Stimulated activated CD4-positive, alpha-beta T cell treated with anti-CD3 and anti-CD28 coated beads, Interleukin-1b, Interleukin-23, amount 100 ng/mL, for 24 hours (primary cell): Measurements from ENCODE around the gene RTN4R.
A peak's percentile ranks its signal among the peaks of the same experiment; 100 is the strongest.
"Not testable (repeated sequence)": the region's sequence is repeated elsewhere in the genome, so short reads cannot be mapped to it uniquely, and the experiment has no call there.

Experiments used
- DNase-seq, 4 experiments: peaks; one replicate each; pipeline ENCODE4 v3.0.0-alpha.2; 2020; ENCODE audit warnings: low read depth in 4 of 4, low spot score in 1 of 4

Gene RTN4R

DNA sequence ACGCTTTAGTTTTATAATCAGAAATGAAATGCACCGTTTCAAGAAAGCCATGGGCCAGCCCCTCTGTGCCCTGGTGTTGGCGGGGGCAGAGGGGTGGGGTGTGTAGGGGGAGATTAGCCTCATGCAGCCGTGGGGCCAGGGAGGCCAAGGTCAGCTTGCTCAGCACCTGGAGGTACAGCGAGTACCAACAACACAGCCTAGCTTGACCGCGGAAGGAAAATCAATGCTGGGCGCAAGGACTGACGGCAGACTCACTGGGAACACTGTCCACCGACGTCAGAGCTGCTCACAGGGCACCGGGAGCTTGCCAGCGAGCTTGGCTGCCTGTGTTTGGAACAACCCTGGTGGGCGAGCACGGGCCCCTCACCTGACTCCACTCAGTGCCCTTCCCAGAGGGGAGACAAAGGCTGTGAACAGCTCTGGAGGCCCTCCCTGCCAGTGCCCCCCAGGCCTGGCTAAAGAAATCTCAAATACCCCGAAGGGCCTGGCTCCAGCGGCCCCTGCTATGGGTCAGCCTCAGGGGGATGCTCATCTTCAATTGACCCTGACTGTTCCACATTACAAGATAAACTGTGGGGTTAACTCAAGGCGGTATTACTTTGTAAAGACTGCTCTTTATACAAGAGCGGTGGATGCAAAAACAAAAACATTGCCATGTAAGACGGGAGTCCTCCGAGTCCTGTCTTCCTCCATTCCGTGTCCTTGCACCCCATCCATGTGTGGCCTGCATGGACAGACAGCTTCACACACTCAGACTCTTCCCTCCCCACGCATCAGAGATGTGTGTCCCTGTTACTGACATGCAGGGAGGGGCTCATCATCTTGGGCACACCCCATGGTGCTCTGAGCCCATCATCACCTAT is 21.3 kb upstream of the RTN4R start:
- not testable (repeated sequence) for DNase-seq

GRCh38 chr22:20286784-20287423 is 18.8 kb upstream of the RTN4R start:
- not testable (repeated sequence) for DNase-seq

GRCh38 chr22:20286312-20286660 is 18.2 kb upstream of the RTN4R start:
- not testable (repeated sequence) for DNase-seq

- peak; percentile 66 to 71 (median 70) for DNase-seq
Measured at GRCh38 chr22:20285473-20286311, 17.6 kb upstream of the RTN4R start.

GRCh38 chr22:20284471-20285086 is 16.5 kb upstream of the RTN4R start:
- no peak for DNase-seq

- DNase-seq: no peak
Measured at GRCh38 chr22:20283674-20284066, 15.6 kb upstream of the RTN4R start.

- no peak for DNase-seq
Measured at GRCh38 chr22:20282901-20283673, 15.0 kb upstream of the RTN4R start.

- DNase-seq: no peak
Measured at GRCh38 chr22:20281891-20282290, 13.8 kb upstream of the RTN4R start.

DNA sequence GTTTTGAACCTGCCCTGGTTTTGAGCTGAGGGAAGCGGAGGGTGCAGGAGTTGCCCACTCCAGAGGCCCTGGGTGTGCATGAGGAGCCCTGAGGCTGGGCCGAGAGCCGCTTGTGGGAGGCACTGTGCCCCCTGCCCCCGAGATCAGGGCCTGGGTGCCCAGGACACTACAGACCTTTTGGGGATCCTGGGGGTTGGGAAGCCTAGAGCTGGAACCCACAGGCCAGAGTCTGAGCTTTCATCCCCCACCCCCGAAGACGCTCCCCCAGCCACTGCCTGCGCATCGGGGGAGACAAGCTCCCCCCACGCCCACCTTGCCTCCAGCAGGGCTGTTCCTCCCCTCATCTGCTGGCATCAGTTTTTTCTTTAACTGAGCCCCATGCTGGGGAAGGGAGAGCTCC is 13.4 kb upstream of the RTN4R start:
- not testable (repeated sequence) for DNase-seq

DNA sequence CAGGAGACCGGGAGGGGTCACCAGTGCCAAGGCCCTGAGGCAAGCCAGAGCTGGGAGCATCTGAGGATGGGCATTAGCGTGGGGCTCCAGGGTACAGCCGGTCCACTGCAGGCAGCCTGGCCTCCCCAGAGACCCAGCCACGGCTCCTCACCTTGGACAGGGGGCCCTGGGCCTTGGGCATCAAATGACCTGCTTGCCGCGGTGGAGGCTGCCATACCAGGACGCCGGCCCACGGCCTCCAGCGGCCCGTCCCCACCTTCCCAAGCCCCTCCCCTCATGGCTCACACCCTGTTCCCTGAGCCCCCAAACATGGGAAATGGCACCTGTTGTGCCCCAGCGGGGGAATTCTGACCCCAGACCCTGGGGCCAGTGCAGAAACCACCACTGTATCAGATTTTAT is 12.7 kb upstream of the RTN4R start:
- DNase-seq: no peak

DNA sequence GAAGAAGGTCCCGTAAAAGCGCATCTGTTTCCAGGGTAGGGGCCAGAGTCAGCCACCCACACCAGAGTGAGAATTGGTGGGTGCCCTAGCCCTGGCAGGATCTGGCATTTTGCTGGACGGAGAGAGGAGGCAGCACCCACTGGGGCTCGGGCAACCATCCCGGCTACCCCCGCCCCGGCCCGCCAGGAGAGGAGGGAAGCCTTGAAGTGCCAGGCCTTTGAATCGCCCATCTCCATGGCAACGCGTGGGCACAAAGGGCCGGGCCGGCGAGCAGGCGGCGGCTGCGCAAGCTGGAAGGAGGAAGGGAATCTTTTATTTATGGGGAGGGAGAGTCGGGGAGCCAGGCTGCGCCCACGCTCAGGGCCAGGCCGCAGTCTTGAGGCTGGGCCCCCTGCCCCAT is 12.0 kb upstream of the RTN4R start:
- not testable (repeated sequence) for DNase-seq

DNA sequence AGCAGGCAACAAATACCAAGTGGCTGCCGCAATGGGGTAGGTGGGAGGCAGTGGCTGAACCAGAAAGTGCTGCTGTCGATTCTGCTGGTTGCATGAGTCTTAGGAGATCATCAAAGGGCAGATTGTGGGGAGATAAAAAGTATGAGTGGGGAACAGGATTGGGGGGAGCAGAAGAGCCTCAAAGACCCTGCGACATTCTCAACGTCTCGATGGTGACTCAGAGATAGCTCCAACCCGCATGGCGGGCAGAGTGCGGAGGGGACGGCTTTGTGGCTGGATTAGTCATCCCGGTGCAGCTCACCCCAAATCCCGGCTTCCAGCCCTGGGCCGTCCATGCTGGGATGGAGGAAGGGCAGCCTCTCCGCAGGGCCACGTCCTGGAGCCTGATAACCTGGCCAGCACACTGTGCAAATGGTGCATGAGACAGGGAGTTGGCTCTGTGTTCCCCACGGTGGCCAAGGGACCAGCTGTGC is 11.6 kb upstream of the RTN4R start:
- no peak for DNase-seq

DNA sequence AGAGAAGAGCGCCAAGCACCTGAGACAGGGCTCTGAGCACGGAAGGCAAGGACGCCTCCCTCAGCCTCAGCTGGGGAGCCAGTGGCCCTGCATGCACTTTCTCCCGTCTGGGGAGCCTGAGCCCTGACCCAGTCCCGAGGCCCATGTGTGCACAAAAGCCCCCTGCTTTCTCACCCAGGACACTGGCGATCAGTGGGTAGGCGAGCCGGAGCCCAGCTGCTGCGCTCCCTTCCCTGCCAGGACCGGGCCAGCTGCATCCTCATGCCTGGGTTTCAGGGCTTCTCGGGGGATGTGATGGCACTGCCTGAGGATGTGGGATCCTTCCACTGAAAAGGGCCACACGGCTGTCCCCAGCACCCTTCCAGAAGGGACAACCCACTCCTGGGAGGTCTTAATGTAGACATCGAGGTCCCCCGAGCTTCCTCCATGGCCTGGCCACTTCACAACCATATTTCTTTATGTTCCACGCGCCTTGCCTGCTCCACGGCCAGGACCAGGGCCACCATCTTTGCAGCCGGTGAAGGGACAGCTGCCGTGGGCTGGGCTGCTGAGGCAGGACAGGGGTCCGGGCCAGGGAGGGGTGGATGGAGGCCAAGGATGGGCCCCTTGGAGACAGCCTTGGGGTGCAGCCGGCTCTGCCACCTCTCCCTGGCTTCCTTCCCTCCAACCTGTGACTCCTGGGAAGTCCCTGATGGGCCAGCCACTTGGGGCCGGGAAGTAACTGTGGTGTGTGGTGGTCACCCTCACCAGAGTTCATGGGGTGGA is 10.8 kb upstream of the RTN4R start:
- DNase-seq: not testable (repeated sequence)

GRCh38 chr22:20277936-20278635 is 10.0 kb upstream of the RTN4R start:
- not testable (repeated sequence) for DNase-seq

GRCh38 chr22:20276468-20276867 is 8.3 kb upstream of the RTN4R start:
- no peak for DNase-seq

DNA sequence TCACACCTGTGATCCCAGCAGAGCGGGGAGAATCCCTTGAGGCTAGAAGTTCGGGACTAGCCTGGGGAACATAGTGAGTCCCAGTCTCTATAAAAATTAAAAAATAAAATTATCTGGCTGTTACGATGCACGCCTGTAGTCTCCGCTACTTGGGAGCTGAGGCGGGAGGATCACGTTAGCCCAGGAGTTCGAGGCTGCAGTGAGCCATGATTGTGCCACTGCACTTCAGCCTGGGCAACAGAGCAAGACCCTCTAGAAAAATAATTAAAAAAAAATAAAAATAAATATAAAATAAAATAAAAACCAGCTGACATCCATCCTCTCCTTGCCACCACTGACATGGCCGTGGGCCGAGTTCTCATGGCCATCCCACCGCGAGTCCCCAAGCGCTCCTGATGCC is 7.7 kb upstream of the RTN4R start:
- DNase-seq: no peak

GRCh38 chr22:20275325-20275724 is 7.2 kb upstream of the RTN4R start:
- not testable (repeated sequence) for DNase-seq

GRCh38 chr22:20274374-20274773 is 6.3 kb upstream of the RTN4R start:
- DNase-seq: not testable (repeated sequence)

DNA sequence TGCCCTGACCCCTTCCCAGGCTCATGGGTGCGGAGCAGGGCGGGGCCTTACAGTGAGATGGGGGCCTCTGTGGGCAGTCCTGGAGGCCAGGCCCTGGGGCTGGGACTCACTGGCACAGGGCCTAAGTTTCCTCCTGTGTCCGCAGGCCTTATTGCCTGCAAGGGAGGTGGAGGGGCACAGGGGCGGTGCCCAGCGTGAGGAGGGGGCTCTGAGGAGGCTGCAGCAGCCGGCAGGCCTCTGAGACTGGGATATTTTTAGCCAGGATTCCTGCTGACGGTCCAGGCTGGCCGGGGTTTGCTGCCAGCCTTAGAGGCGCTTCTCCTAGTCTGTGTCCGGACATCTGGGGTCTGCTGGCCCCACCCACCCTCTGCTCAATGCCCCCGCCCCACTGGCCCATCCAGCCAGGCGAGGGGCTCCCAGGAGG is 5.7 kb upstream of the RTN4R start:
- no peak for DNase-seq
